ENCODE data around the gene STX18.

- TF ChIP-seq CTCF (IDR thresholded peaks at IDR 0.05): no peak
- TF ChIP-seq POLR2A (IDR thresholded peaks at IDR 0.05): no peak
Measured at GRCh38 chr4:4416981-4417380, 124.9 kb downstream of the STX18 start.

Data from thyroid gland (tissue), 4 donors.